ENCODE results near the gene RPTOR.

The RPTOR gene

GRCh38 chr17:80754846-80755245, 210.2 kb downstream of the RPTOR start:
- no peaks in the 10 kb centered on the region for H3K27me3 ChIP-seq (ENCODE audit: insufficient read depth, low read length, poor library complexity)
- H3K4me2 ChIP-seq (ENCODE audit: low read length): no peak overlapping the region
- H2BK5ac ChIP-seq (ENCODE audit: low read length): no peak overlapping the region
- H3K4me1 ChIP-seq (ENCODE audit: control insufficient read depth, low read depth, low read length): no peaks in the 10 kb centered on the region
- H3K4me3 ChIP-seq (ENCODE audit: low read length): no peak overlapping the region
- no peak overlapping the region for H2BK120ac ChIP-seq (ENCODE audit: low read depth, low read length)
- no peak for DNase-seq
- no peak overlapping the region for H3K27ac ChIP-seq (ENCODE audit: low read depth, low read length)
- no peak overlapping the region for H2AK5ac ChIP-seq (ENCODE audit: low read length)
- no peak overlapping the region for H3K23ac ChIP-seq (ENCODE audit: low read length)
- H3K18ac ChIP-seq (ENCODE audit: low read length): no peak overlapping the region
- no peak overlapping the region for H3K4ac ChIP-seq (ENCODE audit: low read depth, low read length)
- no peak overlapping the region for H2BK15ac ChIP-seq (replicated peaks; ENCODE audit: low read depth)
- no peaks in the 10 kb centered on the region for H3K79me2 ChIP-seq (ENCODE audit: control insufficient read depth, insufficient read depth, low read length)
- WGBS (ENCODE audit: extremely low coverage, insufficient coverage, low lambda C conversion rate): no CpG with 5 or more reads among the region's 9 CpGs
- no peaks in the 10 kb centered on the region for H3K79me1 ChIP-seq (ENCODE audit: low read length)
- no peak overlapping the region for H3K56ac ChIP-seq (ENCODE audit: low read length)
- no peaks in the 10 kb centered on the region for H3K36me3 ChIP-seq (ENCODE audit: control insufficient read depth, insufficient read depth, low read length)
- H3K9ac ChIP-seq (ENCODE audit: low read length): no peak overlapping the region
- H4K8ac ChIP-seq (ENCODE audit: low read depth, low read length): no peak overlapping the region
- H4K5ac ChIP-seq (ENCODE audit: low read length): no peak overlapping the region

- H3K27ac ChIP-seq (ENCODE audit: low read depth, low read length): no peak overlapping the region
- H4K8ac ChIP-seq (ENCODE audit: low read depth, low read length): no peak overlapping the region
- H2AK5ac ChIP-seq (ENCODE audit: low read length): no peak overlapping the region
- no peak overlapping the region for H3K23ac ChIP-seq (ENCODE audit: low read length)
- no CpG with 5 or more reads among the region's 5 CpGs for WGBS (ENCODE audit: extremely low coverage, insufficient coverage, low lambda C conversion rate)
- H3K9ac ChIP-seq (ENCODE audit: low read length): no peak overlapping the region
- no peak overlapping the region for H3K4ac ChIP-seq (ENCODE audit: low read depth, low read length)
- H3K4me2 ChIP-seq (ENCODE audit: low read length): no peak overlapping the region
- H2BK5ac ChIP-seq (ENCODE audit: low read length): no peak overlapping the region
- H2BK120ac ChIP-seq (ENCODE audit: low read depth, low read length): no peak overlapping the region
- H3K79me1 ChIP-seq (ENCODE audit: low read length): no peaks in the 10 kb centered on the region
- no peak overlapping the region for H3K4me3 ChIP-seq (ENCODE audit: low read length)
- DNase-seq: peak; percentile 48
- H4K5ac ChIP-seq (ENCODE audit: low read length): no peak overlapping the region
- no peaks in the 10 kb centered on the region for H3K79me2 ChIP-seq (ENCODE audit: control insufficient read depth, insufficient read depth, low read length)
- H3K56ac ChIP-seq (ENCODE audit: low read length): no peak overlapping the region
- H3K18ac ChIP-seq (ENCODE audit: low read length): no peak overlapping the region
- no peaks in the 10 kb centered on the region for H3K36me3 ChIP-seq (ENCODE audit: control insufficient read depth, insufficient read depth, low read length)
- no peaks in the 10 kb centered on the region for H3K4me1 ChIP-seq (ENCODE audit: control insufficient read depth, low read depth, low read length)
- no peaks in the 10 kb centered on the region for H3K27me3 ChIP-seq (ENCODE audit: insufficient read depth, low read length, poor library complexity)
- no peak overlapping the region for H2BK15ac ChIP-seq (replicated peaks; ENCODE audit: low read depth)
Observed at GRCh38 chr17:80755650-80756405, 211.2 kb downstream of the RPTOR start.

- Histone ChIP-seq H3K79me1 (ENCODE audit: low read length) (no peaks in the 10 kb centered on the region), H3K27ac (ENCODE audit: low read depth, low read length) (no peak overlapping the region), H3K79me2 (ENCODE audit: control insufficient read depth, insufficient read depth, low read length) (no peaks in the 10 kb centered on the region), H3K27me3 (ENCODE audit: insufficient read depth, low read length, poor library complexity) (no peaks in the 10 kb centered on the region), H4K8ac (ENCODE audit: low read depth, low read length) (no peak overlapping the region), H3K9ac (ENCODE audit: low read length) (no peak overlapping the region), H2BK5ac (ENCODE audit: low read length) (no peak overlapping the region), H3K4ac (ENCODE audit: low read depth, low read length) (no peak overlapping the region), H2BK15ac (replicated peaks; ENCODE audit: low read depth) (no peak overlapping the region), H3K56ac (ENCODE audit: low read length) (no peak overlapping the region), H3K18ac (ENCODE audit: low read length) (no peak overlapping the region), H2AK5ac (ENCODE audit: low read length) (no peak overlapping the region), H3K36me3 (ENCODE audit: control insufficient read depth, insufficient read depth, low read length) (no peaks in the 10 kb centered on the region), H4K5ac (ENCODE audit: low read length) (no peak overlapping the region), H3K4me2 (ENCODE audit: low read length) (no peak overlapping the region), H3K4me3 (ENCODE audit: low read length) (no peak overlapping the region), H3K4me1 (ENCODE audit: control insufficient read depth, low read depth, low read length) (no peaks in the 10 kb centered on the region), H2BK120ac (ENCODE audit: low read depth, low read length) (no peak overlapping the region), H3K23ac (ENCODE audit: low read length) (no peak overlapping the region)
- no peak for DNase-seq
- WGBS (ENCODE audit: extremely low coverage, insufficient coverage, low lambda C conversion rate): no CpG with 5 or more reads among the region's 18 CpGs
Observed at GRCh38 chr17:80758481-80759376, 214.1 kb downstream of the RPTOR start.

- Histone ChIP-seq H3K79me2 (ENCODE audit: control insufficient read depth, insufficient read depth, low read length) (no peaks in the 10 kb centered on the region), H3K79me1 (ENCODE audit: low read length) (no peaks in the 10 kb centered on the region), H4K5ac (ENCODE audit: low read length) (no peak overlapping the region), H2BK5ac (ENCODE audit: low read length) (no peak overlapping the region), H2BK120ac (ENCODE audit: low read depth, low read length) (no peak overlapping the region), H3K4me1 (ENCODE audit: control insufficient read depth, low read depth, low read length) (no peaks in the 10 kb centered on the region), H3K56ac (ENCODE audit: low read length) (no peak overlapping the region), H3K4me3 (ENCODE audit: low read length) (no peak overlapping the region), H3K9ac (ENCODE audit: low read length) (no peak overlapping the region), H3K36me3 (ENCODE audit: control insufficient read depth, insufficient read depth, low read length) (no peaks in the 10 kb centered on the region), H3K18ac (ENCODE audit: low read length) (no peak overlapping the region), H4K8ac (ENCODE audit: low read depth, low read length) (no peak overlapping the region), H3K23ac (ENCODE audit: low read length) (no peak overlapping the region), H2BK15ac (replicated peaks; ENCODE audit: low read depth) (no peak overlapping the region), H3K27me3 (ENCODE audit: insufficient read depth, low read length, poor library complexity) (no peaks in the 10 kb centered on the region), H2AK5ac (ENCODE audit: low read length) (no peak overlapping the region), H3K27ac (ENCODE audit: low read depth, low read length) (no peak overlapping the region), H3K4me2 (ENCODE audit: low read length) (no peak overlapping the region), H3K4ac (ENCODE audit: low read depth, low read length) (no peak overlapping the region)
- DNase-seq: no peak
- no CpG with 5 or more reads among the region's 2 CpGs for WGBS (ENCODE audit: extremely low coverage, insufficient coverage, low lambda C conversion rate)
Observed at GRCh38 chr17:80759377-80759673, 214.7 kb downstream of the RPTOR start.

- no peak overlapping the region for H4K8ac ChIP-seq (ENCODE audit: low read depth, low read length)
- no peak overlapping the region for H2BK5ac ChIP-seq (ENCODE audit: low read length)
- WGBS (ENCODE audit: extremely low coverage, insufficient coverage, low lambda C conversion rate): no CpG with 5 or more reads among the region's 12 CpGs
- no peaks in the 10 kb centered on the region for H3K36me3 ChIP-seq (ENCODE audit: control insufficient read depth, insufficient read depth, low read length)
- no peaks in the 10 kb centered on the region for H3K79me1 ChIP-seq (ENCODE audit: low read length)
- H3K4ac ChIP-seq (ENCODE audit: low read depth, low read length): no peak overlapping the region
- no peak overlapping the region for H3K27ac ChIP-seq (ENCODE audit: low read depth, low read length)
- H3K79me2 ChIP-seq (ENCODE audit: control insufficient read depth, insufficient read depth, low read length): no peaks in the 10 kb centered on the region
- no peak overlapping the region for H3K18ac ChIP-seq (ENCODE audit: low read length)
- no peak overlapping the region for H4K5ac ChIP-seq (ENCODE audit: low read length)
- no peaks in the 10 kb centered on the region for H3K4me1 ChIP-seq (ENCODE audit: control insufficient read depth, low read depth, low read length)
- no peak for DNase-seq
- no peak overlapping the region for H2AK5ac ChIP-seq (ENCODE audit: low read length)
- H3K23ac ChIP-seq (ENCODE audit: low read length): no peak overlapping the region
- no peak overlapping the region for H3K4me3 ChIP-seq (ENCODE audit: low read length)
- no peak overlapping the region for H2BK120ac ChIP-seq (ENCODE audit: low read depth, low read length)
- H3K4me2 ChIP-seq (ENCODE audit: low read length): no peak overlapping the region
- H3K56ac ChIP-seq (ENCODE audit: low read length): no peak overlapping the region
- H3K27me3 ChIP-seq (ENCODE audit: insufficient read depth, low read length, poor library complexity): no peaks in the 10 kb centered on the region
- H3K9ac ChIP-seq (ENCODE audit: low read length): no peak overlapping the region
- H2BK15ac ChIP-seq (replicated peaks; ENCODE audit: low read depth): no peak overlapping the region
Observed at GRCh38 chr17:80760511-80760911, 215.9 kb downstream of the RPTOR start.

Measured in mesendoderm (in vitro differentiated cells).